K562 (cell line): Measurements from ENCODE around the gene ZNF490. TPM values are rescaled to one million over a fixed set of nuclear protein-coding genes. Genes with fewer than 3 reads are reported as not detected.

Experiments
- AFF4 ChIP-seq: sonication (generic); formaldehyde crosslinking; IDR thresholded peaks from 2 replicates; pipeline ENCODE4 v1.8.0; 2023; ENCODE audit warnings: mild to moderate bottlenecking, missing genetic modification reagents
- ZNF146 ChIP-seq: IDR thresholded peaks from one replicate; pipeline ENCODE4 v1.6.1; 2018; ENCODE audit warnings: missing compliant biosample characterization; ENCODE audit not compliant: unreplicated experiment
- polyA plus RNA-seq, 8 experiments: library from polyadenylated mRNA; depleted of rRNA in 4 of 8; stranded (reverse) in 5 of 8; unstranded in 3 of 8; fragments of >200 nt; fragmentation: Nextera tagmentation in 2 of 8; fragmentation: Illumina TruSeq in 1 of 8; extraction: Ambion mirVana in 2 of 8; extraction: Trizol in 1 of 8; gene quantifications; 2 replicates each; pipeline versions ENCODE4 v1.2.1 to v1.2.3, GENCODE V29; 2011 to 2014; ENCODE audit warnings: inconsistent platforms in 1 of 8, missing spikeins in 1 of 8
- total RNA-seq, 7 experiments: library from RNA; depleted of rRNA in 6 of 7; stranded (reverse); fragments of >200 nt in 6 of 7; fragmentation: Illumina TruSeq in 2 of 7; extraction: Trizol in 2 of 7; gene quantifications; 2 replicates each; pipeline versions ENCODE4 v1.2.1 to v1.2.3, GENCODE V29; 2011 to 2021; ENCODE audit warnings: low replicate concordance in 1 of 7
- TF ChIP-seq, protein P1 (sequence below): fragments of 200-600 bp; sonication (generic); IDR thresholded peaks from one replicate; pipeline ENCODE4 v1.6.1; 2012; ENCODE audit warnings: mild to moderate bottlenecking, low read depth, low read length, inconsistent platforms
- TF ChIP-seq, protein P2 (sequence below), 2 experiments: IDR thresholded peaks; 2 replicates each; pipeline ENCODE4 v1.6.1; 2012; ENCODE audit warnings: improper control_type of control experiment in 2 of 2, low read depth in 2 of 2, low read length in 2 of 2, borderline replicate concordance in 1 of 2
- TF ChIP-seq, protein P3 (sequence below): fragments of 450-650 bp; IDR thresholded peaks from 2 replicates; pipeline ENCODE4 v1.6.1; 2016

The ZNF490 gene
- total and polyA plus RNA-seq, 9 of the 15 experiments (the other 6 are each of a cell fraction or from before 2014, with no cell fraction given), result 0.90 to 8.3 (median 4.4) TPM

GRCh38 chr19:12610540-12611360 is at the start of gene ZNF490, which contains the start of gene ZNF791 (continued):
- TF ChIP-seq, protein P1, sequence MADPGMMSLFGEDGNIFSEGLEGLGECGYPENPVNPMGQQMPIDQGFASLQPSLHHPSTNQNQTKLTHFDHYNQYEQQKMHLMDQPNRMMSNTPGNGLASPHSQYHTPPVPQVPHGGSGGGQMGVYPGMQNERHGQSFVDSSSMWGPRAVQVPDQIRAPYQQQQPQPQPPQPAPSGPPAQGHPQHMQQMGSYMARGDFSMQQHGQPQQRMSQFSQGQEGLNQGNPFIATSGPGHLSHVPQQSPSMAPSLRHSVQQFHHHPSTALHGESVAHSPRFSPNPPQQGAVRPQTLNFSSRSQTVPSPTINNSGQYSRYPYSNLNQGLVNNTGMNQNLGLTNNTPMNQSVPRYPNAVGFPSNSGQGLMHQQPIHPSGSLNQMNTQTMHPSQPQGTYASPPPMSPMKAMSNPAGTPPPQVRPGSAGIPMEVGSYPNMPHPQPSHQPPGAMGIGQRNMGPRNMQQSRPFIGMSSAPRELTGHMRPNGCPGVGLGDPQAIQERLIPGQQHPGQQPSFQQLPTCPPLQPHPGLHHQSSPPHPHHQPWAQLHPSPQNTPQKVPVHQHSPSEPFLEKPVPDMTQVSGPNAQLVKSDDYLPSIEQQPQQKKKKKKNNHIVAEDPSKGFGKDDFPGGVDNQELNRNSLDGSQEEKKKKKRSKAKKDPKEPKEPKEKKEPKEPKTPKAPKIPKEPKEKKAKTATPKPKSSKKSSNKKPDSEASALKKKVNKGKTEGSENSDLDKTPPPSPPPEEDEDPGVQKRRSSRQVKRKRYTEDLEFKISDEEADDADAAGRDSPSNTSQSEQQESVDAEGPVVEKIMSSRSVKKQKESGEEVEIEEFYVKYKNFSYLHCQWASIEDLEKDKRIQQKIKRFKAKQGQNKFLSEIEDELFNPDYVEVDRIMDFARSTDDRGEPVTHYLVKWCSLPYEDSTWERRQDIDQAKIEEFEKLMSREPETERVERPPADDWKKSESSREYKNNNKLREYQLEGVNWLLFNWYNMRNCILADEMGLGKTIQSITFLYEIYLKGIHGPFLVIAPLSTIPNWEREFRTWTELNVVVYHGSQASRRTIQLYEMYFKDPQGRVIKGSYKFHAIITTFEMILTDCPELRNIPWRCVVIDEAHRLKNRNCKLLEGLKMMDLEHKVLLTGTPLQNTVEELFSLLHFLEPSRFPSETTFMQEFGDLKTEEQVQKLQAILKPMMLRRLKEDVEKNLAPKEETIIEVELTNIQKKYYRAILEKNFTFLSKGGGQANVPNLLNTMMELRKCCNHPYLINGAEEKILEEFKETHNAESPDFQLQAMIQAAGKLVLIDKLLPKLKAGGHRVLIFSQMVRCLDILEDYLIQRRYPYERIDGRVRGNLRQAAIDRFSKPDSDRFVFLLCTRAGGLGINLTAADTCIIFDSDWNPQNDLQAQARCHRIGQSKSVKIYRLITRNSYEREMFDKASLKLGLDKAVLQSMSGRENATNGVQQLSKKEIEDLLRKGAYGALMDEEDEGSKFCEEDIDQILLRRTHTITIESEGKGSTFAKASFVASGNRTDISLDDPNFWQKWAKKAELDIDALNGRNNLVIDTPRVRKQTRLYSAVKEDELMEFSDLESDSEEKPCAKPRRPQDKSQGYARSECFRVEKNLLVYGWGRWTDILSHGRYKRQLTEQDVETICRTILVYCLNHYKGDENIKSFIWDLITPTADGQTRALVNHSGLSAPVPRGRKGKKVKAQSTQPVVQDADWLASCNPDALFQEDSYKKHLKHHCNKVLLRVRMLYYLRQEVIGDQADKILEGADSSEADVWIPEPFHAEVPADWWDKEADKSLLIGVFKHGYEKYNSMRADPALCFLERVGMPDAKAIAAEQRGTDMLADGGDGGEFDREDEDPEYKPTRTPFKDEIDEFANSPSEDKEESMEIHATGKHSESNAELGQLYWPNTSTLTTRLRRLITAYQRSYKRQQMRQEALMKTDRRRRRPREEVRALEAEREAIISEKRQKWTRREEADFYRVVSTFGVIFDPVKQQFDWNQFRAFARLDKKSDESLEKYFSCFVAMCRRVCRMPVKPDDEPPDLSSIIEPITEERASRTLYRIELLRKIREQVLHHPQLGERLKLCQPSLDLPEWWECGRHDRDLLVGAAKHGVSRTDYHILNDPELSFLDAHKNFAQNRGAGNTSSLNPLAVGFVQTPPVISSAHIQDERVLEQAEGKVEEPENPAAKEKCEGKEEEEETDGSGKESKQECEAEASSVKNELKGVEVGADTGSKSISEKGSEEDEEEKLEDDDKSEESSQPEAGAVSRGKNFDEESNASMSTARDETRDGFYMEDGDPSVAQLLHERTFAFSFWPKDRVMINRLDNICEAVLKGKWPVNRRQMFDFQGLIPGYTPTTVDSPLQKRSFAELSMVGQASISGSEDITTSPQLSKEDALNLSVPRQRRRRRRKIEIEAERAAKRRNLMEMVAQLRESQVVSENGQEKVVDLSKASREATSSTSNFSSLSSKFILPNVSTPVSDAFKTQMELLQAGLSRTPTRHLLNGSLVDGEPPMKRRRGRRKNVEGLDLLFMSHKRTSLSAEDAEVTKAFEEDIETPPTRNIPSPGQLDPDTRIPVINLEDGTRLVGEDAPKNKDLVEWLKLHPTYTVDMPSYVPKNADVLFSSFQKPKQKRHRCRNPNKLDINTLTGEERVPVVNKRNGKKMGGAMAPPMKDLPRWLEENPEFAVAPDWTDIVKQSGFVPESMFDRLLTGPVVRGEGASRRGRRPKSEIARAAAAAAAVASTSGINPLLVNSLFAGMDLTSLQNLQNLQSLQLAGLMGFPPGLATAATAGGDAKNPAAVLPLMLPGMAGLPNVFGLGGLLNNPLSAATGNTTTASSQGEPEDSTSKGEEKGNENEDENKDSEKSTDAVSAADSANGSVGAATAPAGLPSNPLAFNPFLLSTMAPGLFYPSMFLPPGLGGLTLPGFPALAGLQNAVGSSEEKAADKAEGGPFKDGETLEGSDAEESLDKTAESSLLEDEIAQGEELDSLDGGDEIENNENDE, result no peak
- TF ChIP-seq, protein P2, sequence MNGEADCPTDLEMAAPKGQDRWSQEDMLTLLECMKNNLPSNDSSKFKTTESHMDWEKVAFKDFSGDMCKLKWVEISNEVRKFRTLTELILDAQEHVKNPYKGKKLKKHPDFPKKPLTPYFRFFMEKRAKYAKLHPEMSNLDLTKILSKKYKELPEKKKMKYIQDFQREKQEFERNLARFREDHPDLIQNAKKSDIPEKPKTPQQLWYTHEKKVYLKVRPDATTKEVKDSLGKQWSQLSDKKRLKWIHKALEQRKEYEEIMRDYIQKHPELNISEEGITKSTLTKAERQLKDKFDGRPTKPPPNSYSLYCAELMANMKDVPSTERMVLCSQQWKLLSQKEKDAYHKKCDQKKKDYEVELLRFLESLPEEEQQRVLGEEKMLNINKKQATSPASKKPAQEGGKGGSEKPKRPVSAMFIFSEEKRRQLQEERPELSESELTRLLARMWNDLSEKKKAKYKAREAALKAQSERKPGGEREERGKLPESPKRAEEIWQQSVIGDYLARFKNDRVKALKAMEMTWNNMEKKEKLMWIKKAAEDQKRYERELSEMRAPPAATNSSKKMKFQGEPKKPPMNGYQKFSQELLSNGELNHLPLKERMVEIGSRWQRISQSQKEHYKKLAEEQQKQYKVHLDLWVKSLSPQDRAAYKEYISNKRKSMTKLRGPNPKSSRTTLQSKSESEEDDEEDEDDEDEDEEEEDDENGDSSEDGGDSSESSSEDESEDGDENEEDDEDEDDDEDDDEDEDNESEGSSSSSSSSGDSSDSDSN (IDR thresholded peaks at IDR 0.05; ENCODE audit: borderline replicate concordance in 1 of 2, low read depth in 2 of 2, low read length in 2 of 2), result 0 out of 4 replicates have a peak, but pooled peaks of 1 of the 2 experiments have one; percentile 40
- no peak for TF ChIP-seq AFF4 (CRISPR knock-in tag)
- TF ChIP-seq, protein P3, sequence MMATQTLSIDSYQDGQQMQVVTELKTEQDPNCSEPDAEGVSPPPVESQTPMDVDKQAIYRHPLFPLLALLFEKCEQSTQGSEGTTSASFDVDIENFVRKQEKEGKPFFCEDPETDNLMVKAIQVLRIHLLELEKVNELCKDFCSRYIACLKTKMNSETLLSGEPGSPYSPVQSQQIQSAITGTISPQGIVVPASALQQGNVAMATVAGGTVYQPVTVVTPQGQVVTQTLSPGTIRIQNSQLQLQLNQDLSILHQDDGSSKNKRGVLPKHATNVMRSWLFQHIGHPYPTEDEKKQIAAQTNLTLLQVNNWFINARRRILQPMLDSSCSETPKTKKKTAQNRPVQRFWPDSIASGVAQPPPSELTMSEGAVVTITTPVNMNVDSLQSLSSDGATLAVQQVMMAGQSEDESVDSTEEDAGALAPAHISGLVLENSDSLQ, result peak; percentile 96
- TF ChIP-seq ZNF146 (CRISPR knock-in tag), result no peak
